Adipose tissue (tissue), 3 donors: ENCODE data around the gene BARX1. TPM values are rescaled to one million over a fixed set of nuclear protein-coding genes. Genes with fewer than 3 reads are reported as not detected.
"Not testable (repeated sequence)": the region's sequence is repeated elsewhere in the genome, so short reads cannot be mapped to it uniquely, and the experiment has no call there.

ENCODE experiments used
- H3K27ac ChIP-seq: one replicate; pipeline ENCODE4 v1.5.1; 2013; ENCODE audit warnings: low read depth, low read length
- WGBS, 3 donors: extraction: QIAGEN DNeasy Blood & Tissue Kit; methylation state at CpG; one replicate each; pipeline ENCODE4 v1.1.7; 2013; 5-methylcytosine and 5-hydroxymethylcytosine counted together
- polyA plus RNA-seq, 3 donors: library from polyadenylated mRNA; stranded (reverse); fragments of 200-250 nt; gene quantifications; one replicate each; pipeline ENCODE4 v1.2.3, GENCODE V29; 2013
- donor health status: healthy with polysubstance abuse.
- donor health status: Bipolar disorder and iron deficiency.
- donor health status: healthy.

Gene BARX1
- polyA plus RNA-seq, 3 donors = 0.51 to 40.7 (median 6.8) TPM

GRCh38 chr9:93941493-93941892, 13.7 kb downstream of the BARX1 start:
- H3K27ac ChIP-seq = no peak overlapping the region
- 61 to 76% (median 73%) methylated on average over 2 of the region's 2 CpGs for WGBS, 3 donors

DNA sequence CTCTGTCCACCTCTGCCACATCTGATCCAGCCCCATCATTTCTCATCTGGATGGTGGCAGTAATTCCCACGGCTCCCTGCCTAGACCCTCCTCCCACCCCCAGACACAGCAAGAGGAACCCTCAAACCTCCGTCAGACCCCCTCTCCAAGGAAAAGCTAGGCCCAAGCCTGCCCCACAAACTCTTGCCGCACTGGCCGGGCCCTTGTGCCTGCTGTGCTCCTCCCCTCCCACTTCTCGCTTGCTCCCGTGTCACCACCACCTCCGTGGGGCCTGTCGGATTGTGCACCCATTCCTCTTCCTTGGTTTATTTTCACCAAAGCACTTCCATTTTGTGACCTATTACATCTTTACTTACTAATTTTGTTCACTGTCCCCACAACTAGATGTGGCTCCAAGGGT, 14.2 kb downstream of the BARX1 start:
- WGBS, 3 donors = 83 to 91% (median 85%) methylated on average over 8 of the region's 8 CpGs
- H3K27ac ChIP-seq = no peak overlapping the region

GRCh38 chr9:93939589-93939988, 15.6 kb downstream of the BARX1 start:
- not testable (repeated sequence) for H3K27ac ChIP-seq
- WGBS, 3 donors = 87 to 89% (median 89%) methylated on average over 7 of the region's 7 CpGs

DNA sequence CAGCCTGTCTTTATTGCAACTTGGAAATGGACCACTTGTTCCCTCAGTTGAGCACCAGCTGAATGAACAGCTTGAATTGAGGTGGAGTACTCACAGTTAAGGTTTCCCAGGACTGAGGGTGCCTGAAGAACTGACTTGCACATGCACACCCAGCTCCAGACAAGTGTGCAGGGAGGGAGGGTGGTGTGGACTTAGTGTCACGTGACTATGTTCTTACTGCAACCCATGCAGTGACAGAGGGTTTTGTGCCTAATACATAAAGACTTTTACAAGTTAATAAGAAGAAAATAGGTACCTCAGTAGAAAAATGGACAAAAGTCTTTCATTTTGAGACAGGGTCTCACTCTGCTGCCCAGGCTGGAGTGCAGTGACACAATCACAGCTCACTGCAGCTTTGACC, 18.0 kb downstream of the BARX1 start:
- WGBS, 3 donors = 37 to 62% (median 58%) methylated on average over 1 of the region's 1 CpG
- no peak overlapping the region for H3K27ac ChIP-seq

DNA sequence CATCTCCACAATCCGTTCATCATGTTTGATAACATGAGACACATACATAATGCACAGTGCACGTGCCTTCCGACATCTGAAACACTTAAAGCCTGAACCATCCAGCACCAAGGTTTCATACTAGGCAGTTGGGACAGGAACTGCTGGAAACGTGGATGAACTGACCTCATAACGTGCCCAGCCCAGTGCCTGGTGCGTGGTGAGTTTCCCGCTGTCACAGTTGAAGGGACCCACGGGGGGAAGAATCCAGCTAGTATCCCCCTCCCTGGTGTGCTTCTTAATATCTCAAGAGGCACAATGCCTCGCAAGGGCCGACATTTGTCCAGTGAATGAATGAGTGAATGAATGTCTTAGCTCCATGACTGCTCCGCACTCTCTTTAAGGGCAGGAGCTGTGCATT, 23.2 kb downstream of the BARX1 start:
- no peak overlapping the region for H3K27ac ChIP-seq
- 77 to 80% (median 79%) methylated on average over 11 of the region's 11 CpGs for WGBS, 3 donors

- WGBS, 3 donors = 26 to 38% (median 28%) methylated on average over 8 of the region's 8 CpGs
- no peak overlapping the region for H3K27ac ChIP-seq
These were observed 25.1 kb downstream of the BARX1 start for GRCh38 chr9:93930070-93930469.

DNA sequence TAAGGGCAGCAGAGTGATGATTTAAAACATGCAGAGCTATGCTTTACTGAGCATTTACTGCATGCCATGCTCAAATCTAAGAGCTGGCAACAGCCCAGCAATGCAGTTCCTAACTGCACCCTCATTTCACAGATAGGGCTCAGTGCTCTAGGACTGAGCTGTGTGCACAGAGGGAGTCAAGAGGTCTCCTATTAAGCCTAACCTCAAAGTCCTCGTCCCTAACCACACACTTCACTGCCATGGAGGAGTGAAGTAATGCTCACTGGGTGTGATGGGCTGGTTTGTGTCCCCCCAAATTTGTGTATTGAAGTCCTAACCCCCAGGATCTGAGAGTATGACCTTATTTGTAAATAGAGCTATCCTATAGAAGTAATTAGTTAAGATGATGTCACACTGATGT, 25.9 kb downstream of the BARX1 start:
- 60 to 68% (median 68%) methylated on average over 1 of the region's 1 CpG for WGBS, 3 donors
- H3K27ac ChIP-seq = no peak overlapping the region

DNA sequence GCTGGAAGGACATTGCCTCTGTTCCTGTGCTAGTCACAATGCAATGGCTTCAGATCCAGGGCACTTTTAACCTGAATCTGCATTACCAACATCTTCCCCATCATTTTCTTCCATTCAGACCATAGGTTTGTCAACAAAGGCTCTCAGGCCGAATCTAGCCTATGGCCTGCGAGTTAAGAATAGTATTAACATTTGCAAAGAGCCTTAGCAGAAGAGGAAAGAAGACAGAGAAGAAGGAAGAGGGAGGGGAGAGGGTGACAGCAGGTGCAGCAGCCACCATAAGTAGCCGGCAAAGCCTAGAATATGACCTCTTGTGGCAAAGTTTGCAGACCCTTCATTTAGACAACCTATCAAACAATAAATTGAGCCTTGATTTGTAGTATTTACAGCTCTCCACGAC, 32.6 kb downstream of the BARX1 start:
- no peak overlapping the region for H3K27ac ChIP-seq
- WGBS, 3 donors = 66 to 76% (median 71%) methylated on average over 4 of the region's 4 CpGs

DNA sequence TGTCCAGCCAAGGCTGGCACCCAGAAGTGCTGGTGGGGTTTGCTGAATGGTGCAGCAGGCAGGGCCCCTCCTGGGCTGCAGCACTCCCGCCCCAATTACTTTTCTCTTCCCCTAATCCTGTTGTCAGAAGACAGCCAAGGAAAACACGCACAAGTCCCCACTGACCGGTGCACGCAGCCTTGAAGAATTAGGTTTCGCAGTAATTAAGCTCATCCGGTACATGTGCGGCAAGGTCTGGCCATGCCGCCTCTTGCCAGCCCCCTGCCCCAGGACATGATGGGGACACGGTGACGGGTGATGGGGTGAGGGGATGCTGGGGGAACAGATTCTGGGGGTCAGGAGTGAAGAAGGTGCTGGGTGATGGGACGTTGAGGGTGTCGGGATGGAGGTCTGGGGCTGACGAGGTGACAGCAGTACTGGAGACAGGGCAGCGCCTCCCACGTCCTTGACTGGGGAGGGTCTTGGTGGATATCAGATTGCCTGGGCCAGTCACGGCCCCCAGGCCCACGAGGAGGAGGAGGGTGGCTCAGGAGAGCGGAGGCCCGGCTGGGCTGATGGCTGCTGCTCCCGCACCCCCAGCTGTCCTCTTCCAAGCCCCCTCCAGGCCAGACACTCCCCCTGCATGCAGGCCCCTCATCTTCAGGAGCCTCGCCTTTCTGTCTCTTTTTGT, 34.9 kb downstream of the BARX1 start:
- no peak overlapping the region for H3K27ac ChIP-seq
- 70 to 79% (median 79%) methylated on average over 16 to 21 of the region's 21 CpGs for WGBS, 3 donors

DNA sequence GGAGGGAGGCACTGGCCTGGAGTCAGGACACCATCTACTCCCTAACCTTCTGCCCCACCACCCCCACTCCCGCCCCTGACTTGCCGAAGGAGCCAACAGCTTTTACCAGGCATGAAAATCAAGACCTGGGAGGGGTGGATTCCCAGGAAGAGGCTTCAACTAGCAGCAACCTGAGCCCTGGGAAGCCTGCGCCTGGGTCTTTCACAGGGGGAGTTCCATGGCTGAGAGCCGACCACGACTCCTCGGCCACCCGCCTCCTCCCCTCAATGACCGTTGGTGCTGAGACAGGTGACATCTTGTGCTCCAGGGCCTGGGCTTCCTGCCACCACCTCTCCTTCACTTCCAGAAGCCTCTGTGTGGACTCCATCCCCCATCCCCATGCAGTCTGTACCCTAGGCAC, 37.1 kb downstream of the BARX1 start:
- 57 to 68% (median 63%) methylated on average over 8 of the region's 8 CpGs for WGBS, 3 donors
- H3K27ac ChIP-seq = no peak overlapping the region

GRCh38 chr9:93917121-93917853, 37.9 kb downstream of the BARX1 start:
- WGBS, 3 donors = 80 to 86% (median 85%) methylated on average over 10 of the region's 10 CpGs
- no peak overlapping the region for H3K27ac ChIP-seq

DNA sequence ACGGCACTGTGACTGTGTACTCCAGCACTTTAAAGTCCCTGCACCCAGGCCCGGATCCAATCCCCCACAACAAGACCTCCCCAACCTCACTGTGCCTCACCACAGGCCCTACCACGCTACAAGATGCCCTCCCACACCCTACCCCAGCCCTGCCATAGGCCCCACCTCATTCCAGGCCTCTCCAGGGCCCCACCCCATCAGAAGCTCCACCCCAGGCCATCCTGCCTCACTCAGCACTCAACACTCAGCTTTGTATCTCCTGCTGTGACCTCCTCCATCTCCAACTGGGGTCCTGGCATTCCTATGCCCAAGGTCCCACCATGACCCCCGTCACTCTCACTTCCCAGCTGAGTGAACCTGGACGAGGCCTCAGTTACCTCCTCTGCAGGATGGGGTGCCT, 38.8 kb downstream of the BARX1 start:
- WGBS, 3 donors = 67 to 81% (median 70%) methylated on average over 5 of the region's 5 CpGs
- H3K27ac ChIP-seq = no peak overlapping the region

DNA sequence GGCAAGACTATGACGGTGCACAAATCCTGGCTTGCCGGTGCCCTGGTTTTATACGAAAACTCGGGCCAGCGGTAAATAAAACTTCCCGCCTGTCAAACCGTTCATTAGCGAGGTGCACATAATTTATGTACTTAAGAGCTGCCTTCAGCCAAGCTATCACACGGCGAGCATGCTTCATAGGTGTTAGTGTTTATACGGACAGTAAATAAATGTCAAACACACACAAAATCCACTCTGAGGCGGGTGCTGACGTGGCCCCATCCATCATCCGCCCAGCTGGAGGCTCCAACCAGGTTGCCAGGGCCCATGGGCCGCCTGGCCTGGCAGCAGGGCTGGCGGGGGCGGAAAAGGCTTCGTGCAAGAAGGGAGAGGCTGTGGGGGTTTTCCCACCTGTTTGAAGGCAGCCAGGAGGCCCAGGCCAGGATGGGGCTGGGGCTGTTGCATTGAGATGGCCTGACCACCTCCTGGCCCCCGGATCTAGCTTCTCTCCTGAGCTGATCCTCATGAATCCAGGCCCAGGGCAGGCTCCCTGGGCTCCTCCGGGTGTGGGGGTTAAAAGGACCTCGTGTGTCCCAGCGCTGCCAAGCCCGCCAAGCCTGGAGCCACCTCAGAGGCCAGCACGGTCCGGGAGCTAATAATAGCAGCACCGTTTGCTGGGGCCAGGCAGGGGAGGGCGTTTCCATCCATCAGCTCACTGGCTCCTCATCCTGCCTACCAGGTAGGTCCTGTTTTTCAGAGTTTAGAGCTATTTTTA, 43.2 kb downstream of the BARX1 start:
- H3K27ac ChIP-seq = no peak overlapping the region
- 55 to 68% (median 61%) methylated on average over 23 to 27 of the region's 27 CpGs for WGBS, 3 donors

GRCh38 chr9:93911136-93911745, 43.9 kb downstream of the BARX1 start:
- H3K27ac ChIP-seq = no peak overlapping the region
- WGBS, 3 donors = 76 to 92% (median 85%) methylated on average over 23 of the region's 23 CpGs

- no peak overlapping the region for H3K27ac ChIP-seq
- 92 to 93% (median 93%) methylated on average over 7 of the region's 7 CpGs for WGBS, 3 donors
These were observed 44.6 kb downstream of the BARX1 start for GRCh38 chr9:93910598-93910997.

GRCh38 chr9:93910196-93910595, 45.0 kb downstream of the BARX1 start:
- WGBS, 3 donors = 84 to 91% (median 89%) methylated on average over 8 to 10 of the region's 10 CpGs
- H3K27ac ChIP-seq = no peak overlapping the region

- no peak overlapping the region for H3K27ac ChIP-seq
- WGBS, 3 donors = 36 to 47% (median 38%) methylated on average over 6 of the region's 6 CpGs
These were observed 45.9 kb downstream of the BARX1 start for GRCh38 chr9:93909242-93909616.

- no peak overlapping the region for H3K27ac ChIP-seq
- 33 to 35% (median 34%) methylated on average over 15 of the region's 15 CpGs for WGBS, 3 donors
These were observed 46.4 kb downstream of the BARX1 start for GRCh38 chr9:93908591-93909241.
